ENCODE measurements around the gene WNT2. TPM values are rescaled to one million over a fixed set of nuclear protein-coding genes. Genes with fewer than 3 reads are reported as not detected.

WNT2 gene
- total RNA-seq, 1 experiment from 2014 or later, result not detected

- Histone ChIP-seq H3K4me3 (no peak overlapping the region), H2AFZ (no peak overlapping the region), H3K9me3 (ENCODE audit: insufficient read depth, low read depth) (no peaks in the 10 kb centered on the region), H3K9me2 (ENCODE audit: insufficient read depth) (no peaks in the 10 kb centered on the region), H3K4me2 (no peak overlapping the region), H4K20me1 (ENCODE audit: insufficient read depth) (no peaks in the 10 kb centered on the region), H3K79me2 (ENCODE audit: low read depth) (no peaks in the 10 kb centered on the region), H3K4me1 (replicated peaks; ENCODE audit: insufficient read depth) (no peaks in the 10 kb centered on the region), H3K27ac (no peak overlapping the region), H3K36me3 (ENCODE audit: low read depth) (no peaks in the 10 kb centered on the region), H3K27me3 (ENCODE audit: insufficient read depth, low read depth) (no peaks in the 10 kb centered on the region), H3F3A (ENCODE audit: insufficient read depth, low read depth) (no peaks in the 10 kb centered on the region)
- TF ChIP-seq EZH2 (IDR thresholded peaks at IDR 0.05; ENCODE audit: low read depth), result no peak
- TF ChIP-seq, protein P1, sequence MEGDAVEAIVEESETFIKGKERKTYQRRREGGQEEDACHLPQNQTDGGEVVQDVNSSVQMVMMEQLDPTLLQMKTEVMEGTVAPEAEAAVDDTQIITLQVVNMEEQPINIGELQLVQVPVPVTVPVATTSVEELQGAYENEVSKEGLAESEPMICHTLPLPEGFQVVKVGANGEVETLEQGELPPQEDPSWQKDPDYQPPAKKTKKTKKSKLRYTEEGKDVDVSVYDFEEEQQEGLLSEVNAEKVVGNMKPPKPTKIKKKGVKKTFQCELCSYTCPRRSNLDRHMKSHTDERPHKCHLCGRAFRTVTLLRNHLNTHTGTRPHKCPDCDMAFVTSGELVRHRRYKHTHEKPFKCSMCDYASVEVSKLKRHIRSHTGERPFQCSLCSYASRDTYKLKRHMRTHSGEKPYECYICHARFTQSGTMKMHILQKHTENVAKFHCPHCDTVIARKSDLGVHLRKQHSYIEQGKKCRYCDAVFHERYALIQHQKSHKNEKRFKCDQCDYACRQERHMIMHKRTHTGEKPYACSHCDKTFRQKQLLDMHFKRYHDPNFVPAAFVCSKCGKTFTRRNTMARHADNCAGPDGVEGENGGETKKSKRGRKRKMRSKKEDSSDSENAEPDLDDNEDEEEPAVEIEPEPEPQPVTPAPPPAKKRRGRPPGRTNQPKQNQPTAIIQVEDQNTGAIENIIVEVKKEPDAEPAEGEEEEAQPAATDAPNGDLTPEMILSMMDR (conservative IDR thresholded peaks at IDR 0.05), result no peak
- ChIA-PET CTCF (no interaction called here), POLR2A (ENCODE audit: unreplicated experiment) (no interaction called here)
- intact Hi-C loops (cut with micrococcal nuclease; ENCODE audit: unreplicated experiment), result no loop called here
- no peak for DNase-seq
- BruUV-seq (replicated peaks), result no TSS peak
These were observed 40.5 kb downstream of the WNT2 start for GRCh38 chr7:117282239-117282812.

DNA sequence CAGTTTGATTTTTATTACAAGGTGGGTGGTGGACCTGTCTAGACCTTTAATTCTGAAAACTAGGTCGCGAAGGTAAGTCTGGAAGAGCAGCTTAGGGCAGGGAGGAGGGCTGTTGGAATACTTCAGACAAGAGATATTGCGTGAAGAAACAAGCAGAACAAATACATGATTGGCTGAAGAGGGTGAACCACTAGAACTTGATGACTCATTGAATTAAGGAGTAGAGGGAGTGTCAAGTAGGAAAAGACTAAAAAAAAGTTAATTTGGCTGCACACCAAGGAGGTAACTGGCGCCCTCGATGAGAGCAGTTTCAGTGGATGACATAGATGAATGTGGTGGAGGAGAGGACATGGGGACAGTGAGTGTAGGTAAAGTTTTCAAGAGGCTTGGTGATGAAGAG lies 41.3 kb downstream of the WNT2 start:
- DNase-seq, result no peak
- no peaks in the 10 kb centered on the region for H3K9me2 ChIP-seq (ENCODE audit: insufficient read depth)
- BruUV-seq (replicated peaks), result no TSS peak
- no peaks in the 10 kb centered on the region for H3F3A ChIP-seq (ENCODE audit: insufficient read depth, low read depth)
- CTCF ChIA-PET, result no interaction called here
- intact Hi-C loops (cut with micrococcal nuclease; ENCODE audit: unreplicated experiment), result no loop called here
- POLR2A ChIA-PET (ENCODE audit: unreplicated experiment), result no interaction called here
- H3K9me3 ChIP-seq (ENCODE audit: insufficient read depth, low read depth), result no peaks in the 10 kb centered on the region
- no peaks in the 10 kb centered on the region for H3K36me3 ChIP-seq (ENCODE audit: low read depth)
- no peaks in the 10 kb centered on the region for H4K20me1 ChIP-seq (ENCODE audit: insufficient read depth)
- H3K4me2 ChIP-seq, result no peak overlapping the region
- no peaks in the 10 kb centered on the region for H3K79me2 ChIP-seq (ENCODE audit: low read depth)
- no peak overlapping the region for H3K4me3 ChIP-seq
- TF ChIP-seq, protein P1 (conservative IDR thresholded peaks at IDR 0.05), result no peak
- TF ChIP-seq EZH2 (IDR thresholded peaks at IDR 0.05; ENCODE audit: low read depth), result no peak
- H2AFZ ChIP-seq, result no peak overlapping the region
- no peaks in the 10 kb centered on the region for H3K27me3 ChIP-seq (ENCODE audit: insufficient read depth, low read depth)
- H3K4me1 ChIP-seq (replicated peaks; ENCODE audit: insufficient read depth), result no peaks in the 10 kb centered on the region
- no peak overlapping the region for H3K27ac ChIP-seq

DNA sequence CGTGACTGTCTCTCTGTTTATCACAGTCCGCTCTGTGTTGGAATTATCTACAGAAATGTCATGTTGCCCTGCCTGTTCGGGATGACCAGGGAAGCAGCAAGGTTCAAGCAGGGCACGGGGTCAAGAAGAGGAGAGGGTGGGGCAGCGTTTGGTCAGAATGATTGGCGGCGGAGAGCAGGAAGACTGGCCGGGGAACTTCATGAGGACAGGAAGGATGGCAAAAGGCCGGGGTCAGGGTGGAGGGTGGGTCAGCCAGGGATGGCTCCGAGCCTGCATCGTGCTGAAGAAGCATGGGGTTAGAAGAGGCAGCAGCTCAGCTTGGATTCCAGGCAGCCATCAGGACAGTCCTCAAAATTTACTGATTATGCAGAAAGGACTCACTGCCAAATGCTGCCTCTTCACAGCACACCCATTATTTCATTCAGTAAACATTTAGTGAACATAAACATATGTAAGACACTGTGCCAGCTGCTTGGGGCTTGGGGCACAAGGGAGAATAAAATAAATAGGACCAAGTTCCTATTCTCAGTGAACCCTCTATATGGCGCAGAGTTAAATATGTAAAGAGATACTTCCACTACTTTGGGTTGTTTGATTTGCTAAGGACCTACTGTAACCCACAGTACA lies 42.8 kb downstream of the WNT2 start:
- no TSS peak for BruUV-seq (replicated peaks)
- TF ChIP-seq, protein P1 (conservative IDR thresholded peaks at IDR 0.05), result no peak
- no peak for TF ChIP-seq EZH2 (IDR thresholded peaks at IDR 0.05; ENCODE audit: low read depth)
- Histone ChIP-seq H3K79me2 (ENCODE audit: low read depth) (no peaks in the 10 kb centered on the region), H3K36me3 (ENCODE audit: low read depth) (no peaks in the 10 kb centered on the region), H3K27ac (no peak overlapping the region), H4K20me1 (ENCODE audit: insufficient read depth) (no peaks in the 10 kb centered on the region), H3K4me2 (no peak overlapping the region), H3K4me3 (no peak overlapping the region), H3K9me3 (ENCODE audit: insufficient read depth, low read depth) (no peaks in the 10 kb centered on the region), H2AFZ (no peak overlapping the region), H3F3A (ENCODE audit: insufficient read depth, low read depth) (no peaks in the 10 kb centered on the region), H3K9me2 (ENCODE audit: insufficient read depth) (no peaks in the 10 kb centered on the region), H3K4me1 (replicated peaks; ENCODE audit: insufficient read depth) (no peaks in the 10 kb centered on the region), H3K27me3 (ENCODE audit: insufficient read depth, low read depth) (no peaks in the 10 kb centered on the region)
- POLR2A ChIA-PET (ENCODE audit: unreplicated experiment), result no interaction called here
- CTCF ChIA-PET, result no interaction called here
- no peak for DNase-seq
- intact Hi-C loops (cut with micrococcal nuclease; ENCODE audit: unreplicated experiment), result no loop called here
